MM.1S (cell line): Measurements from ENCODE around the gene ATP2A3.

Experiments used
- DNase-seq: peaks from one replicate; pipeline ENCODE4 v3.0.0-alpha.2; 2015
- H2AFZ ChIP-seq: fragments of 300-600 bp; sonication (generic); 2 replicates; pipeline ENCODE4 v1.6.0; 2016; ENCODE audit warnings: antibody characterized with exemption, low read length
- H3F3A ChIP-seq: fragments of 300-600 bp; sonication (generic); 2 replicates; pipeline ENCODE4 v1.6.1; 2016; ENCODE audit warnings: mild to moderate bottlenecking, antibody characterized with exemption, low read length, moderate library complexity, mixed read lengths; ENCODE audit not compliant: insufficient read depth
- H3K27ac ChIP-seq: fragments of 300-600 bp; sonication (generic); 2 replicates; pipeline ENCODE4 v1.5.1; 2016; ENCODE audit warnings: mild to moderate bottlenecking, low read length
- H3K27me3 ChIP-seq: fragments of 300-600 bp; sonication (generic); replicated peaks from 2 replicates; pipeline ENCODE4 v1.6.0; 2016; ENCODE audit warnings: low read length; ENCODE audit not compliant: insufficient read depth
- H3K36me3 ChIP-seq: fragments of 300-600 bp; sonication (generic); replicated peaks from 2 replicates; pipeline ENCODE4 v1.6.1; 2016; ENCODE audit warnings: mild to moderate bottlenecking, low read length, mixed read lengths; ENCODE audit not compliant: insufficient read depth
- H3K4me1 ChIP-seq: fragments of 300-600 bp; sonication (generic); 2 replicates; pipeline ENCODE4 v1.6.1; 2016; ENCODE audit warnings: low read length, mixed read lengths
- H3K4me2 ChIP-seq: fragments of 300-600 bp; sonication (generic); 2 replicates; pipeline ENCODE4 v1.6.0; 2016; ENCODE audit warnings: low read depth, low read length
- H3K4me3 ChIP-seq: fragments of 300-600 bp; sonication (generic); 2 replicates; pipeline ENCODE4 v1.5.1; 2016; ENCODE audit warnings: low read length, mixed read lengths
- H3K79me2 ChIP-seq: fragments of 300-600 bp; sonication (generic); 2 replicates; pipeline ENCODE4 v1.6.1; 2016; ENCODE audit warnings: mixed run types, low read length, mixed read lengths
- H3K9ac ChIP-seq: fragments of 300-600 bp; sonication (generic); 2 replicates; pipeline ENCODE4 v1.6.1; 2016; ENCODE audit warnings: low read length, mixed read lengths
- H3K9me2 ChIP-seq: fragments of 300-600 bp; sonication (generic); replicated peaks from 2 replicates; pipeline ENCODE4 v1.6.1; 2016; ENCODE audit warnings: mild to moderate bottlenecking, low read length, mixed read lengths; ENCODE audit not compliant: insufficient read depth
- H3K9me3 ChIP-seq: fragments of 300-600 bp; sonication (generic); replicated peaks from 2 replicates; pipeline ENCODE4 v1.6.1; 2016; ENCODE audit warnings: mild to moderate bottlenecking, low read length, mixed read lengths; ENCODE audit not compliant: insufficient read depth
- H4K20me1 ChIP-seq: fragments of 300-600 bp; sonication (generic); 2 replicates; pipeline ENCODE4 v1.6.1; 2016; ENCODE audit warnings: mild to moderate bottlenecking, low read length, moderate library complexity, mixed read lengths; ENCODE audit not compliant: insufficient read depth
- CTCF ChIP-seq: fragments of 300-600 bp; sonication (generic); IDR thresholded peaks from 2 replicates; pipeline ENCODE4 v1.5.1; 2016; ENCODE audit warnings: antibody characterized with exemption, low read length, mixed read lengths
- EZH2 ChIP-seq: fragments of 300-600 bp; sonication (generic); optimal IDR thresholded peaks from 2 replicates; pipeline ENCODE3; 2017; ENCODE audit warnings: low read depth, mild to moderate bottlenecking, antibody characterized with exemption, low read length, mixed read lengths
- EZH2phosphoT487 ChIP-seq: fragments of 300-600 bp; sonication (generic); IDR thresholded peaks from 2 replicates; pipeline ENCODE4 v1.6.1; 2018; ENCODE audit warnings: antibody characterized with exemption, low read length

Gene ATP2A3

GRCh38 chr17:3929181-3929580 is 35.1 kb downstream of the ATP2A3 start:
- no peak overlapping the region for H3K27ac ChIP-seq
- H3K9me2 ChIP-seq: no peaks in the 10 kb centered on the region
- H3K4me3 ChIP-seq: no peak overlapping the region
- no peak overlapping the region for H2AFZ ChIP-seq
- H3K9me3 ChIP-seq: no peaks in the 10 kb centered on the region
- peaks cover 4% of the 10 kb centered on the region; the same call in 1 of the 2 replicates for H3F3A ChIP-seq
- no peaks in the 10 kb centered on the region for H4K20me1 ChIP-seq
- TF ChIP-seq EZH2 (no peak), EZH2phosphoT487 (no peak), CTCF (no peak)
- no peaks in the 10 kb centered on the region for H3K79me2 ChIP-seq
- H3K27me3 ChIP-seq: no peaks in the 10 kb centered on the region
- no peak overlapping the region for H3K9ac ChIP-seq
- no peak for DNase-seq
- no peaks in the 10 kb centered on the region; the same call in 1 of the 2 replicates for H3K36me3 ChIP-seq
- no peaks in the 10 kb centered on the region for H3K4me1 ChIP-seq
- no peak overlapping the region for H3K4me2 ChIP-seq

- Histone ChIP-seq H3K79me2 (no peaks in the 10 kb centered on the region), H3K36me3 (no peaks in the 10 kb centered on the region; the same call in 1 of the 2 replicates), H3K4me3 (no peak overlapping the region), H3K4me1 (no peaks in the 10 kb centered on the region), H3K9ac (no peak overlapping the region), H2AFZ (no peak overlapping the region), H3K4me2 (no peak overlapping the region), H3K9me2 (no peaks in the 10 kb centered on the region), H3F3A (peaks cover 8% of the 10 kb centered on the region; the same call in 1 of the 2 replicates), H3K27ac (no peak overlapping the region), H4K20me1 (no peaks in the 10 kb centered on the region), H3K27me3 (no peaks in the 10 kb centered on the region), H3K9me3 (no peaks in the 10 kb centered on the region)
- no peak for TF ChIP-seq EZH2phosphoT487
- no peak for TF ChIP-seq CTCF
- TF ChIP-seq EZH2: no peak
- DNase-seq: no peak
Observed at GRCh38 chr17:3928406-3928805, 35.8 kb downstream of the ATP2A3 start.

- H3K27me3 ChIP-seq: no peaks in the 10 kb centered on the region
- no peak overlapping the region for H3K9ac ChIP-seq
- H3K4me2 ChIP-seq: no peak overlapping the region
- H3K9me2 ChIP-seq: no peaks in the 10 kb centered on the region
- H3F3A ChIP-seq: peaks cover 11% of the 10 kb centered on the region
- no peaks in the 10 kb centered on the region for H3K9me3 ChIP-seq
- no peak for DNase-seq
- no peaks in the 10 kb centered on the region for H3K4me1 ChIP-seq
- no peaks in the 10 kb centered on the region for H3K79me2 ChIP-seq
- no peak overlapping the region for H2AFZ ChIP-seq
- TF ChIP-seq EZH2phosphoT487 (no peak), EZH2 (no peak), CTCF (no peak)
- H3K36me3 ChIP-seq: no peaks in the 10 kb centered on the region; the same call in 1 of the 2 replicates
- H4K20me1 ChIP-seq: no peaks in the 10 kb centered on the region
- H3K4me3 ChIP-seq: no peak overlapping the region
- no peak overlapping the region for H3K27ac ChIP-seq
Observed at GRCh38 chr17:3927628-3928340, 36.5 kb downstream of the ATP2A3 start.
